SKM-1 treated with dmso at 0.1 percent for 144 hours (cell line): Measurements from ENCODE around the gene NXPE2.

Source experiments
- DNase-seq: peaks from one replicate; lab custom pipeline; 2025; ENCODE audit not compliant: unreplicated experiment; lab: John Stamatoyannopoulos, UW

The NXPE2 gene

DNA sequence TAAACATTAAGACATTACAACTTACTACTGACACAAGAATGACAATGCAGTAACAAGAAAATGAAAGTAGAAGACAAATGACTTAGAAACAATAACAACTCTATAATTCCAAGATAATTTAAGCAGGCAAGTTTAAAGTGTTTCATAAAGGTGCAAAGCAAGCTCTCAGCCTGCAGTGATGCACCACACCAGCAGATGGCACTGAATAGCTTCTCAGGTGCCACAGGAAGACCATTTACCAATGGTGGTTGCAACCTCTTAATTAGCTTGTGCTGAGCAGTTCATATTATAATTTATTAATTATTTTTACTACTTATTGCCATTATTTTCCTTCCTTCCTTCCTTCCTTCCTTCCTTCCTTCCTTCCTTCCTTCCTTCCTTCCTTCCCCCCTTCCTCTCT lies 60.6 kb downstream of the NXPE2 start:
- DNase-seq = peak; percentile 32

DNA sequence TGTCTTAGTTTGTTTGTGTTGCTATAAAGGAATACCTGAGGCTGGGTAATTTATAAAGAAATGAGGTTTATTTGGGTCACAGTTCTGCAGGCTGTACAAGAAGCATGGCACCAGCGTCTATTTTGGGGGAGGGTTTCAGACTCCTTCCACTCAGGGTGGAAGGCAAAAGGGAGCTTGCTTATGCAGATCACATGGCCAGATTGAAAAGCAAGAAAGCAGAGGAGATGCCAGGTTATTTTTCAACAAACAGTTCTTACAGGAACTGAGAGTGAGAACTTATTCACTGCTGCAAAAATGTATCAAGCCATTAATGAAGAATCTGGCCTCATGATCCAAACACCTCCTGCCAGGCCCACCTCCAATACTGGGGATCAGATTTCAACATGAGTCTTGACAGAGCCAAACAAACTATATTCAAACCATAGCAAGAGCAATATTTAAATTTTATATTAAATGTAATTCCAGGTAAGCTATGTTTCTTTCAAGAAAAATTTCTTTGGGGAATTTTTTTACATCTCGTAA lies 66.9 kb downstream of the NXPE2 start:
- no peak for DNase-seq

DNA sequence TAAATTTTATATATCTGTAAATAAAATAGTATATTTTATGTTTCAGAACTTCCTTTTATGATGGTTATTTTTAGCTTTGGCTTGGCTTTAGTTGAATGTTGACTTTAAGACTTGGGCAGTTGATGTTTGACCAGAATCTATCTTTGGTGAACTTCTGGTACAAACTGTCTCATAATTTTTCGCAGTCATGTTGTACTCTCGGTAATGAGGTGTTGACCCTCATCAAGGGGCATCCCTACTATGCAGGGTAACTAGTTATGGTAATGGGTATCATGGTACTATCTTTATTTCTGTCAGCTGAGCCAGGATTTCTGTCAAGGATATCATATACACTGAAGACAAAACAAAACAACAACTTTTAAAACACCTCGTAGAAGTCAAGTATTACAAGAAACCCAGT lies 67.7 kb downstream of the NXPE2 start:
- DNase-seq = no peak
